RWPE2 (cell line): ENCODE data around the gene ME1.

ENCODE experiments used
- ATAC-seq: fragments of 200-7000 bp; cut with Tn5 transposase; 3 replicates; pipeline ENCODE4 v1.9.1; 2021; ENCODE audit warnings: low read depth
- DNase-seq: peaks from one replicate; pipeline ENCODE4 v3.0.0-alpha.2; 2020; ENCODE audit warnings: low spot score
- H3K27ac ChIP-seq: fragments of 450-650 bp; 2 replicates; pipeline ENCODE4 v1.5.1; 2017; ENCODE audit warnings: mild to moderate bottlenecking; ENCODE audit not compliant: poor library complexity, severe bottlenecking
- H3K27me3 ChIP-seq: fragments of 250-450 bp; sonication (Bioruptor Pico); 2 replicates; pipeline ENCODE4 v1.5.1; 2021; ENCODE audit warnings: mild to moderate bottlenecking, moderate library complexity; ENCODE audit not compliant: insufficient read depth, poor library complexity, severe bottlenecking
- H3K36me3 ChIP-seq: fragments of 250-450 bp; sonication (Bioruptor Pico); 2 replicates; pipeline ENCODE4 v1.5.1; 2020; ENCODE audit warnings: low read depth, mild to moderate bottlenecking, moderate library complexity
- H3K4me1 ChIP-seq: fragments of 250-450 bp; sonication (Bioruptor Pico); 2 replicates; pipeline ENCODE4 v1.5.1; 2021; ENCODE audit warnings: mild to moderate bottlenecking, moderate library complexity; ENCODE audit not compliant: insufficient read depth, poor library complexity, severe bottlenecking
- H3K4me3 ChIP-seq: fragments of 250-450 bp; sonication (Bioruptor Pico); 2 replicates; pipeline ENCODE4 v1.5.1; 2021; ENCODE audit warnings: mild to moderate bottlenecking, moderate library complexity; ENCODE audit not compliant: severe bottlenecking
- H3K9me3 ChIP-seq: fragments of 250-450 bp; sonication (Bioruptor Pico); 2 replicates; pipeline ENCODE4 v1.5.1; 2021; ENCODE audit warnings: mild to moderate bottlenecking, moderate library complexity; ENCODE audit not compliant: severe bottlenecking
- CTCF ChIP-seq: fragments of 450-650 bp; IDR thresholded peaks from one replicate; pipeline ENCODE4 v1.5.1; 2017; ENCODE audit warnings: mild to moderate bottlenecking, moderate library complexity; ENCODE audit not compliant: poor library complexity, severe bottlenecking

Gene ME1

GRCh38 chr6:83432636-83433035, 1.8 kb upstream of the ME1 start:
- Histone ChIP-seq H3K9me3 (no peaks in the 10 kb centered on the region), H3K27ac (no peak overlapping the region), H3K36me3 (peaks cover 7% of the 10 kb centered on the region), H3K4me1 (peaks cover 30% of the 10 kb centered on the region), H3K4me3 (no peak overlapping the region), H3K27me3 (no peaks in the 10 kb centered on the region)
- ATAC-seq (no peak), DNase-seq (no peak)
- no peak for TF ChIP-seq CTCF

GRCh38 chr6:83431545-83432155, 799 bp upstream of the ME1 start:
- Histone ChIP-seq H3K4me3 (peak overlapping the region; percentile 48), H3K9me3 (no peaks in the 10 kb centered on the region), H3K4me1 (peaks cover 26% of the 10 kb centered on the region), H3K36me3 (peaks cover 8% of the 10 kb centered on the region), H3K27ac (peak overlapping the region; percentile 51), H3K27me3 (no peaks in the 10 kb centered on the region)
- ATAC-seq: no peak
- no peak for DNase-seq
- no peak for TF ChIP-seq CTCF

GRCh38 chr6:83429857-83430610, 817 bp downstream of the ME1 start:
- peak overlapping the region; percentile 48 for H3K4me3 ChIP-seq
- peaks cover 25% of the 10 kb centered on the region for H3K4me1 ChIP-seq
- H3K36me3 ChIP-seq: peaks cover 10% of the 10 kb centered on the region
- peaks cover 5% of the 10 kb centered on the region for H3K9me3 ChIP-seq
- TF ChIP-seq CTCF: no peak
- H3K27me3 ChIP-seq: no peaks in the 10 kb centered on the region
- ATAC-seq (peak; percentile 57), DNase-seq (no peak)
- H3K27ac ChIP-seq: peak overlapping the region; percentile 51

GRCh38 chr6:83429269-83429668, 1.6 kb downstream of the ME1 start:
- Histone ChIP-seq H3K27me3 (no peaks in the 10 kb centered on the region), H3K4me3 (no peak overlapping the region), H3K9me3 (peaks cover 10% of the 10 kb centered on the region), H3K27ac (no peak overlapping the region), H3K36me3 (peaks cover 15% of the 10 kb centered on the region), H3K4me1 (peaks cover 22% of the 10 kb centered on the region)
- TF ChIP-seq CTCF: no peak
- ATAC-seq (no peak), DNase-seq (no peak)
